Stomach (tissue), 9 donors: Measurements from ENCODE around the gene ALG3. TPM values are rescaled to one million over a fixed set of nuclear protein-coding genes. Genes with fewer than 3 reads are reported as not detected.
A peak's percentile ranks its signal among the peaks of the same experiment; 100 is the strongest.

Source experiments
- DNase-seq, 2 donors: peaks; one replicate each; pipeline versions ENCODE4 v3.0.0 to v3.0.0-alpha.2; 2013 to 2019
- H3K27ac ChIP-seq, 5 donors: fragments of 200-600 bp in 4 of 5; sonication (generic) in 4 of 5; one replicate each; pipeline ENCODE4 v1.5.1; 2013 to 2019; ENCODE audit warnings: mild to moderate bottlenecking in 1 of 5, moderate library complexity in 1 of 5
- H3K27me3 ChIP-seq, 3 donors: fragments of 200-600 bp; sonication (generic); one replicate each; pipeline ENCODE4 v1.5.1; 2017 to 2019; ENCODE audit warnings: mixed run types in 1 of 3
- H3K36me3 ChIP-seq, 4 donors: fragments of 200-600 bp; sonication (generic); 1 replicate in 3 of 4; 2 replicates in 1 of 4; pipeline ENCODE4 v1.5.1; 2016 to 2019
- H3K4me1 ChIP-seq, 4 donors: fragments of 200-600 bp; sonication (generic); one replicate each; pipeline ENCODE4 v1.5.1; 2016 to 2019
- H3K4me3 ChIP-seq, 4 donors: fragments of 200-600 bp; sonication (generic) in 3 of 4; one replicate each; pipeline ENCODE4 v1.5.1; 2016 to 2019; ENCODE audit warnings: mild to moderate bottlenecking in 1 of 4
- H3K9me3 ChIP-seq, 4 donors: fragments of 200-600 bp; sonication (generic); one replicate each; pipeline ENCODE4 v1.5.1; 2016 to 2019
- EP300 ChIP-seq: sonication (generic); formaldehyde crosslinking; IDR thresholded peaks from one replicate; pipeline ENCODE4 v1.6.1; 2017; ENCODE audit warnings: antibody characterized with exemption
- POLR2A ChIP-seq, 4 donors: fragments of 450-650 bp; IDR thresholded peaks; one replicate each; pipeline ENCODE4 v1.6.1; 2016; ENCODE audit warnings: antibody characterized with exemption in 4 of 4, control low read depth in 2 of 4, mild to moderate bottlenecking in 1 of 4, moderate library complexity in 1 of 4
- POLR2AphosphoS5 ChIP-seq, 3 donors: sonication (generic); formaldehyde crosslinking; IDR thresholded peaks; one replicate each; pipeline ENCODE4 v1.6.1; 2016; ENCODE audit warnings: antibody characterized with exemption in 3 of 3
- WGBS, 5 donors: extraction: QIAGEN DNeasy Blood & Tissue Kit in 3 of 5; methylation state at CpG; one replicate each; pipeline versions ENCODE4 v1.1.5 to v1.1.7; 2013 to 2018; 5-methylcytosine and 5-hydroxymethylcytosine counted together
- intact Hi-C: fragments of 100-400 bp; cut with DNase I; formaldehyde crosslinking; loops from one replicate; pipeline ENCODE4 v1.15.1; 2023; ENCODE audit warnings: low total_unique reads
- polyA plus RNA-seq, 3 donors: library from polyadenylated mRNA; stranded (reverse); fragments of 200-250 nt; gene quantifications; one replicate each; pipeline ENCODE4 v1.2.3, GENCODE V29; 2013
- total RNA-seq, 5 donors: library from RNA; depleted of rRNA; stranded (reverse); fragments of >200 nt; gene quantifications; one replicate each; pipeline versions ENCODE4 v1.1.0 to v1.2.3, GENCODE V29; 2014 to 2016
- TF ChIP-seq, protein P1 (sequence below), 7 experiments: fragments of 450-650 bp in 4 of 7; fragments of 200-600 bp in 3 of 7; sonication (generic) in 3 of 7; IDR thresholded peaks; one replicate each; pipeline ENCODE4 v1.5.1; 2016 to 2019; ENCODE audit warnings: antibody characterized with exemption in 7 of 7, control low read depth in 2 of 7, mild to moderate bottlenecking in 1 of 7
- donor health status: healthy with polysubstance abuse.
- donor health status: Bipolar disorder and iron deficiency.
- donor health status: healthy.

Gene ALG3
- total and polyA plus RNA-seq, 8 donors: 17.1 to 253 (median 22.1) TPM

DNA sequence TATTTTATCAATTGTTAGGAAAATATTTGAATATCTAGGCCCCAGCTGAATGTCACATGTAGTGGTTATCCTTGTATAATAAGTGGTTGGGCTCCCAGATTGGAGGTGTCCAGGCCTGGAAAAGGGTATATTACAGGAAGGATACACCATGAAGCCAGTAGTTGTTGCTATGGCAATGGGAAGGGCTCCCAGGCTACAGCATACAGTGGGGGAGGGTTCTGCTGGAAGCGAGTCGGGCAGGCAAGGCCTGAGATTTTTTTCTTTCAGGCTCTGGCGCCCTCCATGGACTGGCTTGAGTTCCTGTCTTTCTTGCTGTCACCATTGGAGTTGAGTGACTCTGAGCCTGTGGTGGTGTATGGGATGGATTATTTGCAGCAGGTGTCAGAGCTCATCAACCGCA, 35.9 kb upstream of the ALG3 start:
- Histone ChIP-seq H3K4me3 (no peak overlapping the region), H3K36me3 (no peaks in the 10 kb centered on the region), H3K27ac (no peak overlapping the region), H3K9me3 (no peaks in the 10 kb centered on the region), H3K27me3 (peaks cover 0 to 18% (median 0%) of the 10 kb centered on the region in 3 donors), H3K4me1 (peaks cover 0 to 3% (median 0%) of the 10 kb centered on the region in 4 donors)
- intact Hi-C loops: no loop called here
- TF ChIP-seq POLR2A (IDR thresholded peaks at IDR 0.05): no peak
- no peak for TF ChIP-seq EP300
- TF ChIP-seq POLR2AphosphoS5 (IDR thresholded peaks at IDR 0.05): no peak
- TF ChIP-seq, protein P1, sequence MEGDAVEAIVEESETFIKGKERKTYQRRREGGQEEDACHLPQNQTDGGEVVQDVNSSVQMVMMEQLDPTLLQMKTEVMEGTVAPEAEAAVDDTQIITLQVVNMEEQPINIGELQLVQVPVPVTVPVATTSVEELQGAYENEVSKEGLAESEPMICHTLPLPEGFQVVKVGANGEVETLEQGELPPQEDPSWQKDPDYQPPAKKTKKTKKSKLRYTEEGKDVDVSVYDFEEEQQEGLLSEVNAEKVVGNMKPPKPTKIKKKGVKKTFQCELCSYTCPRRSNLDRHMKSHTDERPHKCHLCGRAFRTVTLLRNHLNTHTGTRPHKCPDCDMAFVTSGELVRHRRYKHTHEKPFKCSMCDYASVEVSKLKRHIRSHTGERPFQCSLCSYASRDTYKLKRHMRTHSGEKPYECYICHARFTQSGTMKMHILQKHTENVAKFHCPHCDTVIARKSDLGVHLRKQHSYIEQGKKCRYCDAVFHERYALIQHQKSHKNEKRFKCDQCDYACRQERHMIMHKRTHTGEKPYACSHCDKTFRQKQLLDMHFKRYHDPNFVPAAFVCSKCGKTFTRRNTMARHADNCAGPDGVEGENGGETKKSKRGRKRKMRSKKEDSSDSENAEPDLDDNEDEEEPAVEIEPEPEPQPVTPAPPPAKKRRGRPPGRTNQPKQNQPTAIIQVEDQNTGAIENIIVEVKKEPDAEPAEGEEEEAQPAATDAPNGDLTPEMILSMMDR (IDR thresholded peaks at IDR 0.05): peak in 1 of 7 experiments; percentile 23
- 5 to 28% (median 21%) methylated on average over 4 of the region's 4 CpGs for WGBS, 5 donors
- peak; percentile 34 to 89 for DNase-seq

DNA sequence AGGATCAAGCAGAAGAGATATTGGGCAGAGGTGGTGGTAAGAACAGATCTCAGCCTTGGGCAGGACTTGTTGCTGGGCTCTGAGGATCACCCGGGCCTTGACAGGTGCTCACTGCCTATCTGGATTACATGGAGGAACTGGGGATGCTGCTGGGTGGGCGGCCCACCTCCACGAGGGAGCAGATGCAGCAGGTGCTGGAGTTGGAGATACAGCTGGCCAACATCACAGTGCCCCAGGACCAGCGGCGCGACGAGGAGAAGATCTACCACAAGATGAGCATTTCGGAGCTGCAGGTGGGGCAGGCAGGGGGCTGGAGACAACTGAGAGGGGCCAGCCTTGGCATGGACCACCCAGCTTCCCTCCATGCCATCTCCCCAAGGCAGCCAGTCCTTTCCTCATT, 34.9 kb upstream of the ALG3 start:
- no peaks in the 10 kb centered on the region for H3K4me1 ChIP-seq
- 88 to 95% (median 90%) methylated on average over 8 of the region's 8 CpGs for WGBS, 5 donors
- H3K27ac ChIP-seq: no peak overlapping the region
- no peak for DNase-seq
- intact Hi-C loops: no loop called here
- no peaks in the 10 kb centered on the region for H3K9me3 ChIP-seq
- no peak for TF ChIP-seq POLR2AphosphoS5 (IDR thresholded peaks at IDR 0.05)
- TF ChIP-seq, protein P1 (IDR thresholded peaks at IDR 0.05): no peak
- TF ChIP-seq EP300: no peak
- no peak for TF ChIP-seq POLR2A (IDR thresholded peaks at IDR 0.05)
- no peaks in the 10 kb centered on the region for H3K36me3 ChIP-seq
- no peak overlapping the region for H3K4me3 ChIP-seq
- peaks cover 0 to 8% (median 0%) of the 10 kb centered on the region in 3 donors for H3K27me3 ChIP-seq

DNA sequence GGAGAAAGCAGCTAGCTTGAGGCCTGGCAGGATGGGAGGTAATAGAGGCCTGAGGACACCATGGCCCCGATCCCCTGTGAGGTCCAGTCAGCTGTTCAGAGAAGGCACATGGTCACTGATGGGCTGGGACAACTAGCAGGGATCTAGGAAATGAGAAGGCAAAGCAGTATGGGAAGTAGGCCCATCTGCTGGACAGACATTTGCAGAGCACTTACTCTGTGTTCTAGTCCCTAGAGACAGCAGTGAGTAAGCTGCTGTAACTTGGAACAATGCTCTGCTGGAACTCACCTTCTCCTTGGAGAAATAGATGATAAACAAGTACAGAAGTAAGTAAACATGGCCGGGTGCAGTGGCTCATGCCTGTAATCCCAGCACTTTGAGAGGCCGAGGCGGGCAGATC, 34.2 kb upstream of the ALG3 start:
- Histone ChIP-seq H3K36me3 (no peaks in the 10 kb centered on the region), H3K9me3 (no peaks in the 10 kb centered on the region), H3K4me1 (no peaks in the 10 kb centered on the region), H3K4me3 (no peak overlapping the region), H3K27me3 (peaks cover 0 to 7% (median 4%) of the 10 kb centered on the region in 3 donors), H3K27ac (no peak overlapping the region)
- 67 to 83% (median 73%) methylated on average over 3 to 4 of the region's 4 CpGs for WGBS, 5 donors
- TF ChIP-seq EP300 (no peak), POLR2A (IDR thresholded peaks at IDR 0.05) (no peak), POLR2AphosphoS5 (IDR thresholded peaks at IDR 0.05) (no peak)
- TF ChIP-seq, protein P1 (IDR thresholded peaks at IDR 0.05): no peak
- no peak for DNase-seq
- intact Hi-C loops: no loop called here

DNA sequence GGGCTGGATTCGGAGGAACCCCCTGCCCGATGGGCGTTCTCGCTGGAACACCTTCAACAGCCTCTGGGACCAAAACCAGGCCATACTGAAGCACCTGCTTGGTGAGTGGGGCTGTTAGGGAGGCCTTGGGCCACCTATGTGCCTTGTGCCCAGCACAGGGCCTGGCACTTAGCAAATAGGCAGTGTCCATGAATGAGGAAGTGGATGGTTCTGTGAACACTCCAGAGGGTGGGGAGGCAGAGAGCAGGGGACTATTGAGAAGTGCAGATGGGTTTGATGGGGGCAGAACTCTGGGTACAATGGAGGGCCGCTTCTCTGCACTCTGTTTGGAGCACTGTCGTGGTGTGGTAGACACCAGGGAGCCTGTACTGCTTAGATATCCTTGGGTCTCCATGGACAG, 28.6 kb upstream of the ALG3 start:
- peaks cover 5 to 10% (median 7%) of the 10 kb centered on the region in 4 donors for H3K4me1 ChIP-seq
- 77 to 93% (median 89%) methylated on average over 3 to 6 of the region's 6 CpGs for WGBS, 5 donors
- intact Hi-C loops: no loop called here

More for the DNA sequence above, 28.6 kb upstream of the ALG3 start:
- TF ChIP-seq, protein P1 (IDR thresholded peaks at IDR 0.05): no peak
- TF ChIP-seq EP300: no peak
- TF ChIP-seq POLR2A (IDR thresholded peaks at IDR 0.05): no peak
- no peak for TF ChIP-seq POLR2AphosphoS5 (IDR thresholded peaks at IDR 0.05)
- Histone ChIP-seq H3K27ac (no peak overlapping the region), H3K9me3 (no peaks in the 10 kb centered on the region), H3K36me3 (no peaks in the 10 kb centered on the region), H3K4me3 (no peak overlapping the region), H3K27me3 (peaks cover 5 to 45% (median 26%) of the 10 kb centered on the region in 3 donors)
- DNase-seq: no peak
